ENCODE results near the gene SLC35E4.
"Not testable (repeated sequence)": the region's sequence is repeated elsewhere in the genome, so short reads cannot be mapped to it uniquely, and the experiment has no call there.

Gene SLC35E4

DNA sequence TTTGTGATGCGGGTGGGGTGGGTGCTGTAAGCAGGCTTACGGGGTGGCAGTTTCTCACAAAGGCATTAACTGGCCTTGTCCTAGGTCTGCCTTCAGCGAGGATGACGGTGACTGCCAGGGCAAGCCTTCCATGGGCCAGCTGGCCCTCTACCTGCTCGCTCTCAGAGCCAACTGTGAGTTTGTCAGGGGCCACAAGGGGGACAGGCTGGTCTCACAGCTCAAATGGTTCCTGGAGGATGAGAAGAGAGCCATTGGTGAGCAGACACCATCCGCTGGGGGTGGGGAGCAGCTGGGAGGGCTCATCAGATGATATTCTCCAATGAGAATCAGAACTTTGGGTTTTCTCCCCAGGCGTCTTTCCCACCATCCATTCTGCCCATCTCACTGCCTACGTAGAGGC lies 22.8 kb upstream of the SLC35E4 start:
- DNase-seq, result no peak

DNA sequence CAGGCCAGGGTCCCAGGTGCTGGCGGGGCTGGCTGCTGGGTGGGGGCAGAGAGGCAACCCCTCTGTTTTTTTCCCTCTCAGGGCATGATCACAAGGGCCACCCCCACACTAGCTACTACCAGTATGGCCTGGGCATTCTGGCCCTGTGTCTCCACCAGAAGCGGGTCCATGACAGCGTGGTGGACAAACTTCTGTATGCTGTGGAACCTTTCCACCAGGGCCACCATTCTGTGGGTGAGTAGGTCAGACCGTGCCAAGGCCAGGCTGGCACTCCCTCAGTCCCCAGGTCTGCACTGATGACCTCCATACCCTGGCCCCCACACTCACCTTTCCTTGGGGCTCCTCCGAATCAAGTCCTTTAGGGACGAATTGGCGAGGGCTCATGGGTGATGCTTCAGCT lies 21.3 kb upstream of the SLC35E4 start:
- DNase-seq, result no peak

- DNase-seq, result no peak
Observed at GRCh38 chr22:30614879-30615278, 20.7 kb upstream of the SLC35E4 start.

GRCh38 chr22:30615543-30615954 lies 20.0 kb upstream of the SLC35E4 start:
- DNase-seq, result no peak

- no peak for DNase-seq
Observed at GRCh38 chr22:30617819-30618218, 17.8 kb upstream of the SLC35E4 start.

- DNase-seq, result not testable (repeated sequence)
Observed at GRCh38 chr22:30619909-30620308, 15.7 kb upstream of the SLC35E4 start.

DNA sequence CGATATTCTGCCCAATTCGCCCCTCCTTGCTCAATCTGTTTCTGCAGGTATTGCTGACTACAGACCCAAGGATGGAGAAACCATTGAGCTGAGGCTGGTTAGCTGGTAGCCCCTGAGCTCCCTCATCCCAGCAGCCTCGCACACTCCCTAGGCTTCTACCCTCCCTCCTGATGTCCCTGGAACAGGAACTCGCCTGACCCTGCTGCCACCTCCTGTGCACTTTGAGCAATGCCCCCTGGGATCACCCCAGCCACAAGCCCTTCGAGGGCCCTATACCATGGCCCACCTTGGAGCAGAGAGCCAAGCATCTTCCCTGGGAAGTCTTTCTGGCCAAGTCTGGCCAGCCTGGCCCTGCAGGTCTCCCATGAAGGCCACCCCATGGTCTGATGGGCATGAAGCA lies 9.2 kb upstream of the SLC35E4 start:
- DNase-seq, result no peak

DNA sequence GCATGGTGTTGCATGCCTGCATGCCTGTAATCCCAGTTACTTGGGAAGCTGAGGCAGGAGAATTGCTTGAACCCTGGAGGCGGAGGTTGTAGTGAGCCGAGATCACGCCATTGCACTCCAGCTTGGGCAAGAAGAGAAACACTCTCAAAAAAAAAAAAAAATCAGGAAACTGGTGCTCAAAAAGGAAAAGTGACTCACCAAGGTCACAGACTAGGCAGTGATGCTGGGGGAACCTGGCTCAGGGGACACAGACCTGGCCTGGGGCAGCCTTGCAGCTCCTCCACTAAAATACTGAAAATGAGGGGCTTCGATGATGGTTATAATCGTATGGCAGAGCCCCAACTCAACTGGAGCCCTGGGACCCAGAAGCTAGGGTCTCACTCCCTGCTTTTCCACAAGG lies 8.1 kb upstream of the SLC35E4 start:
- no peak for DNase-seq

DNA sequence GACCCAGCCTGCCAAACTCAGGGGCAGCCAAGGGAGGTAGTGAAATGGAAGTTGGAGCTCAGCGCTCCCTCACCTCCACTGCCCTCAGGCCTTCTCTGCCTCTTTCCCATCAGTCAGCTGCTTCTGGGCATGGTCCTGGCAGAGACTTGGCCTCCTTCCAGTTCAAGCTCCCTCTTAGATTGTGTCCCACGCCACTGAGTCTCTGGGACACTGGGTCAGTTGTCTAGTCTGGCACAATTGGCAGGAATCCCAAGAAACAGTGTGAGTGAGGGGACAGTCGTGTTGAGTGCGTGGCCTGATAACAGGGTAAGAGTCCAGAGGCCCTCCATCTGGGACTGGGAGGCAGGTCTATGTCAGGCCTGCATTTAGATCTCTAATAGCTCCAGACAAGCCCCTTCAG lies 7.1 kb upstream of the SLC35E4 start:
- peak; percentile 10 for DNase-seq

- DNase-seq, result not testable (repeated sequence)
Observed at GRCh38 chr22:30631469-30631868, 4.1 kb upstream of the SLC35E4 start.

DNA sequence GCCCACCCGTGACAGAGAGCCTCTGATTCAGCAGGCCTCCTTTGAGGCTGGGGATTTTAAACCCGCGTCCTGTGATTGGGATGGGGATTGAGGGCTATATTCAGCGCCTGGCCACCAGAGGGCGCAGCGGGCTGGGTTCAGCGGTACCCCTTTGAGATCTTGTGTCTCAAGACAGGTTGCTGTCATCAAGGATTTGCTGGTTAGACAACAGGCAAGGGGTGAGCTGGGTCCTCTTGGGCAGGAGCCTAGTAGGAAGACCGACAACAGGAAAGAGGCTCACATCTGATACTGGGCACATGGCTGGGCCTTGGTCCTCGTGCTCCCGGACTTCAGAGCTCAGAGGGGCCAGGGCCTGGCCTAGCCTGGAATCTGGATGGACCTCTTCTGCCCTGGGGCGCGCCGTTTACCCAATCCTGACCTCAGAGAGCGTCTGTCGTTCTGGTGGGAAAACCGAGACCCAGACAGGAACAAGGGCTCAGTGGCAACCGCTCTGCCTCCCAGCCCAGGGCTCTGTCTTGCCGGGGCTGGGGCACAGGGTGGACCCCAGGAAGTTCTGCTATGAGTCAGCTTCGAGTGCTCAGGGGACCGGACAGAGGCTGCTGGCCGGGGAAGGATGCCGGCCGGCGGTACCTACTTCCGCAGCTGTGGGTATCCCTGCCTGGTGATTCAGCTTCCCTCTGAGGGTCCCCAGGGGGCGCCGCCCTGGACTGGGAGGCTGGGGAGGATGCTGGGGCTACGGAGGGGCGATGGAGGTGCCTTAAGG lies 929 bp upstream of the SLC35E4 start:
- peak; percentile 73 for DNase-seq

DNA sequence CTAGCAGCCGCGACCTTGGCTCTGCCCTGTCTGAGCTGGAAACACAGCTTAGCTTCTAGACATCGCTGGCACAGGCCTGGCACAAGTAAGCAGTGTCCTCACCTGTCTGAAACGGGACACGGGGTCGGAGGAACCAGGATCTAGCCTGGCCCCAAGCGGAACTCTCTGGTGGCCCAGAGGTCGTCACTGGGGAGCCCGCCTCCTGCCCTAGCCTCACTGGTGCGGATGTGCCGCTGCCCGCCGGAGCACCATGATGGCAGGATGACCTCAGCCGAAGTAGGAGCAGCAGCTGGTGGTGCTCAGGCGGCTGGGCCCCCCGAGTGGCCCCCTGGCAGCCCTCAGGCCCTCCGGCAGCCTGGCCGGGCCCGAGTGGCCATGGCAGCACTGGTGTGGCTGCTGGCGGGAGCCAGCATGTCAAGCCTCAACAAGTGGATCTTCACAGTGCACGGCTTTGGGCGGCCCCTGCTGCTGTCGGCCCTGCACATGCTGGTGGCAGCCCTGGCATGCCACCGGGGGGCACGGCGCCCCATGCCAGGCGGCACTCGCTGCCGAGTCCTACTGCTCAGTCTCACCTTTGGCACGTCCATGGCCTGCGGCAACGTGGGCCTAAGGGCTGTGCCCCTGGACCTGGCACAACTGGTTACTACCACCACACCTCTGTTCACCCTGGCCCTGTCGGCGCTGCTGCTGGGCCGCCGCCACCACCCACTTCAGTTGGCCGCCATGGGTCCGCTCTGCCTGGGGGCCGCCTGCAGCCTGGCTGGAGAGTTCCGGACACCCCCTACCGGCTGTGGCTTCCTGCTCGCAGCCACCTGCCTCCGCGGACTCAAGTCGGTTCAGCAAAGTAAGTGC lies 871 bp downstream of the SLC35E4 start:
- no peak for DNase-seq

DNA sequence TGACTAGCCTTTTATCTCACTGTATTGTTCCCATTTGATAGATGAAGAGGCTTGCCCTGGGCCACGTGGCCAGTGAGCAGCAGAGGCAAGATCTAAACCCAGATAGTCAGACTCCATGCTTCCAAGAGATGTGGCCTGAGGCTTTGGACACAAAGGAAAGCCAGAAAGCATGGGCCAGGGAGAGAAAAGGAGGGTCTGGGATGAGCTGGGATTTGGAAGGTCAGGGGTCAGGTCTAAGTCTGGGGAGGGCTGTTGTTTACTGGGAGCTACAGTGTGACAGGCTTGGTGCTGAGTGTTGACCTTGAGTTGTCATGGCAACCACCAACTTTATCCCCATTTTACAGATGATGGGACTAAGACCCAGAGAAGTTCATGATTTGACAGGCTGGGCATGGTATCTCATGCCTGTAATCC lies 2.1 kb downstream of the SLC35E4 start:
- DNase-seq, result no peak

- no peak for DNase-seq
Observed at GRCh38 chr22:30640361-30640760, 4.8 kb downstream of the SLC35E4 start.

GRCh38 chr22:30640839-30641430 lies 5.4 kb downstream of the SLC35E4 start:
- no peak for DNase-seq

DNA sequence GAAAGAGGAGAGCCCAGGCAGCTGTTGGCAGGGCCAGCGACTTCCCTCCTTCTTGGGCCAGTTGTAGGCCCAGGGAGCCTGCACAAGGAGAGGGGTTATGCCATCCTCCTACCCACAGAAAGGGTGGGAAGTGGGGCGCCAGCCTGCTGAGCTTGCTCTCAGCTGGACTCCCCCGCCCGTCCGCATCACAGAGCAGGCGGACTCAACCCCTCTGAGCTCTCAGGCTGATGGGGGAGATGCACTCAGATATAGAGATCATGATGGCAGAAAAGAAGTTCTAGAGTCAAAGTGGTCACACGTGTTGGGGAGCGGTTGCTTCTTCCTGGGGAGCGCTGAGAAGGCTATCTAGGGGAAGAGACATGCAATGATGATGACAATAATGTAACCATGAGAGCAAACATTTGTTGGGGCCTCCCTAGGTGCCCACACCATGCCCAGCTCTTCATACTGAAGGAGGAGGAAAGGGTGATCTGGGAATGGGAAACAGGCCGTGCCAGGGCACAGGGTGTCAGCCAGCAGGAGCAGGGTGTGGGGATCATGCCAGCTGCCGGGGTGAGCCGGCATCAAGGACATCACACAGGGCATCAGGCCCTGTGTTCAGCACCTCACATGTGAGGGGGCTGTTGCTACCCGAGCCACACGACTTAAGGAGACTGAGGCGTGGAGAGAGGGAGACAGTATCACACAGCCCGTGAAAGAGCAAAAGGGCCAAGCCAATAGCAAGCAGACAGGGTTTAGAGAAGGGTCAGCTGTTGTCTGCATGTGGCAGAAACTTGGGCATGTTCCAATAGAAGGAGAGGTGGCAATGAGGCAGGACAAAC lies 7.7 kb downstream of the SLC35E4 start:
- no peak for DNase-seq

- no peak for DNase-seq
Observed at GRCh38 chr22:30646518-30647160, 11.1 kb downstream of the SLC35E4 start.

DNA sequence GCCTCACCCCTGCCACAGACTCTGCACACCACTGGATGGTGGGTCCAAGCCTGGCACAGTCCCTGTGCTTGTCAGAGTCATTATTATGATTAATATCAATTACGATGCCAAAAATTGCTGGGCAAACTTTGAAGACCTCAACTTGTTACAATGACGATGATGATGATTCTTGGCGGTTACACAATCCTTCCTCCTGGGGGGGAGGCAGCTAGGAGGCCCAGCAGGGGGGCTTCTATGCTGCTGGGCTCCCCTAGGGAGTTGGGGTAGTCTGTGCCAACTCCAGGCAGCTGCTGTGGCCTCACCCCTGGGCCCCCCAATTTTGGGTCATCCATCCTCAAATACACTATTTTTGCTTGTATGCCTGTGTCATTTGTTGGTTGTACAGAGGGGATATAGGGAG lies 12.0 kb downstream of the SLC35E4 start:
- DNase-seq, result peak; percentile 48

- no peak for DNase-seq
Observed at GRCh38 chr22:30648825-30649224, 13.2 kb downstream of the SLC35E4 start.

- no peak for DNase-seq
Observed at GRCh38 chr22:30649430-30650007, 13.9 kb downstream of the SLC35E4 start.

DNA sequence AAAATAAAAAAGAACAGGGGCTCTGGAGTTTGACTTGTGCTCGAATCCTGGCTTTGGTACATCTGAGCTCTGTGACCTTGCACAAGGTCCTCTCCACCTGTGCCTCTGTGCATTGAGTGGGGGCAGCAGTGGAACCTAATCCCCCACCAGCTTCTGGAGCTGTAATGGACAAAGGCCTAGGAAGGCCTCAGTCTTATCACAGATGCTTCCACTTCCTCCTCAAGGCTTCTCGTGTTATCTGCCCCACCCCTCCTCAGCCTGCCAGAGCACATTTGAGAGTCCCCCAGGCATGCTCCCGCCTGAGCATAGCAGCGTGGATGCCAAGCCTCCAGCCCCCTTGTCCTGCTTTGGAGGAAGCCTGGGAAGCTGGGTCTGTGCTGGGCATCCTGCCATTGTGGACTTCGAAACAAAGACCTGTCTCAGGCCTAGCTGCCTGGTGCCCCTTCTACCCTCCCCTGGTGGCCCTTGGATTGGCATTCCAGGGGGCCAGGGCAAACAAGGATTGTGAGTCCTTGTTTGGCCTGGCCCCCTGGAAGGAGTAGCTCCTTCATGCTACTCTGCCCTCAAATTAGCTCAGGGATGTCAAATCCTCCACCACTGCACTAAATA lies 15.0 kb downstream of the SLC35E4 start:
- DNase-seq, result peak; percentile 12

- no peak for DNase-seq
Observed at GRCh38 chr22:30652852-30653251, 17.3 kb downstream of the SLC35E4 start.
